Neuron (in vitro differentiated cells): ENCODE measurements around the gene GPX5.
A peak's percentile ranks its signal among the peaks of the same experiment; 100 is the strongest.

Source experiments
- H2AFZ ChIP-seq: one replicate; pipeline ENCODE4 v1.6.1; 2013; ENCODE audit warnings: low read depth, mild to moderate bottlenecking, inconsistent platforms, low read length, moderate library complexity
- H3K27me3 ChIP-seq: one replicate; pipeline ENCODE4 v1.6.1; 2013; ENCODE audit warnings: low read length; ENCODE audit not compliant: insufficient read depth
- H3K36me3 ChIP-seq: one replicate; pipeline ENCODE4 v1.6.1; 2013; ENCODE audit warnings: low read length; ENCODE audit not compliant: insufficient read depth
- H3K4me1 ChIP-seq: one replicate; pipeline ENCODE4 v1.6.1; 2013; ENCODE audit warnings: low read length; ENCODE audit not compliant: insufficient read depth
- H3K4me3 ChIP-seq: 2 replicates; pipeline ENCODE4 v1.5.1; 2013; ENCODE audit warnings: mild to moderate bottlenecking, low read length, moderate library complexity
- H3K9me3 ChIP-seq: one replicate; pipeline ENCODE4 v1.6.1; 2013; ENCODE audit warnings: low read length

The GPX5 gene

GRCh38 chr6:28525496-28526039, at the start of gene GPX5:
TSS of gene GPX5 (plus strand) at chr6:28525881. CDS start at chr6:28526014, 133 bp downstream.
- peaks cover 17% of the 10 kb centered on the region for H3K27me3 ChIP-seq
- no peak within 1 kb of the TSS for H2AFZ ChIP-seq
- no peaks in the 10 kb centered on the region for H3K4me1 ChIP-seq
- H3K4me3 ChIP-seq, result no peak within 1 kb of the TSS
- H3K9me3 ChIP-seq, result no peaks in the 10 kb centered on the region
- no peaks in the 10 kb centered on the region for H3K36me3 ChIP-seq

GRCh38 chr6:28478518-28478917, 47.2 kb upstream of the GPX5 start:
- peaks cover 20% of the 10 kb centered on the region for H3K27me3 ChIP-seq
- no peaks in the 10 kb centered on the region for H3K9me3 ChIP-seq
- no peak overlapping the region for H3K4me3 ChIP-seq

GRCh38 chr6:28480253-28480932, 45.3 kb upstream of the GPX5 start:
- Histone ChIP-seq H3K4me1 (no peaks in the 10 kb centered on the region), H3K9me3 (no peaks in the 10 kb centered on the region), H2AFZ (no peak overlapping the region), H3K4me3 (no peak overlapping the region), H3K27me3 (peaks cover 20% of the 10 kb centered on the region), H3K36me3 (no peaks in the 10 kb centered on the region)

More at GRCh38 chr6:28478518-28478917, 47.2 kb upstream of the GPX5 start:
- Histone ChIP-seq H3K4me1 (no peaks in the 10 kb centered on the region), H3K36me3 (no peaks in the 10 kb centered on the region), H2AFZ (no peak overlapping the region)

- Histone ChIP-seq H3K4me3 (no peak overlapping the region), H3K4me1 (no peaks in the 10 kb centered on the region), H3K36me3 (no peaks in the 10 kb centered on the region), H3K9me3 (no peaks in the 10 kb centered on the region), H3K27me3 (peaks cover 13% of the 10 kb centered on the region), H2AFZ (no peak overlapping the region)
These were observed 40.2 kb upstream of the GPX5 start for GRCh38 chr6:28485482-28485881.

GRCh38 chr6:28486533-28486932, 39.1 kb upstream of the GPX5 start:
- Histone ChIP-seq H2AFZ (no peak overlapping the region), H3K27me3 (peaks cover 9% of the 10 kb centered on the region), H3K4me3 (no peak overlapping the region), H3K4me1 (no peaks in the 10 kb centered on the region), H3K36me3 (no peaks in the 10 kb centered on the region), H3K9me3 (no peaks in the 10 kb centered on the region)

GRCh38 chr6:28486988-28487742, 38.5 kb upstream of the GPX5 start:
- no peak overlapping the region for H2AFZ ChIP-seq
- no peaks in the 10 kb centered on the region for H3K4me1 ChIP-seq
- no peaks in the 10 kb centered on the region for H3K9me3 ChIP-seq
- H3K27me3 ChIP-seq, result peaks cover 7% of the 10 kb centered on the region
- no peaks in the 10 kb centered on the region for H3K36me3 ChIP-seq
- no peak overlapping the region for H3K4me3 ChIP-seq

GRCh38 chr6:28488916-28489365, 36.7 kb upstream of the GPX5 start:
- peaks cover 10% of the 10 kb centered on the region for H3K27me3 ChIP-seq
- H3K4me3 ChIP-seq, result peak overlapping the region; percentile 45
- no peaks in the 10 kb centered on the region for H3K9me3 ChIP-seq
- peak overlapping the region; percentile 54 for H2AFZ ChIP-seq
- H3K36me3 ChIP-seq, result no peaks in the 10 kb centered on the region
- no peaks in the 10 kb centered on the region for H3K4me1 ChIP-seq

- peak overlapping the region; percentile 54 for H2AFZ ChIP-seq
- H3K36me3 ChIP-seq, result no peaks in the 10 kb centered on the region
- H3K4me1 ChIP-seq, result no peaks in the 10 kb centered on the region
- H3K9me3 ChIP-seq, result no peaks in the 10 kb centered on the region
- peaks cover 10% of the 10 kb centered on the region for H3K27me3 ChIP-seq
- peak overlapping the region; percentile 45 for H3K4me3 ChIP-seq
These were observed 36.1 kb upstream of the GPX5 start for GRCh38 chr6:28489366-28490204.

GRCh38 chr6:28490205-28490890, 35.3 kb upstream of the GPX5 start:
- Histone ChIP-seq H2AFZ (peak overlapping the region; percentile 54), H3K4me3 (peak overlapping the region; percentile 45), H3K9me3 (no peaks in the 10 kb centered on the region), H3K4me1 (no peaks in the 10 kb centered on the region), H3K36me3 (no peaks in the 10 kb centered on the region), H3K27me3 (peaks cover 10% of the 10 kb centered on the region)

GRCh38 chr6:28491984-28492317, 33.7 kb upstream of the GPX5 start:
- Histone ChIP-seq H3K4me3 (no peak overlapping the region), H2AFZ (no peak overlapping the region), H3K36me3 (no peaks in the 10 kb centered on the region)

GRCh38 chr6:28496099-28496779, 29.4 kb upstream of the GPX5 start:
- Histone ChIP-seq H3K9me3 (no peaks in the 10 kb centered on the region), H3K27me3 (peaks cover 3% of the 10 kb centered on the region), H3K4me1 (peaks cover 13% of the 10 kb centered on the region), H3K4me3 (no peak overlapping the region), H2AFZ (no peak overlapping the region), H3K36me3 (no peaks in the 10 kb centered on the region)

More at GRCh38 chr6:28491984-28492317, 33.7 kb upstream of the GPX5 start:
- H3K27me3 ChIP-seq, result peaks cover 10% of the 10 kb centered on the region
- H3K4me1 ChIP-seq, result no peaks in the 10 kb centered on the region
- H3K9me3 ChIP-seq, result no peaks in the 10 kb centered on the region

GRCh38 chr6:28497306-28497705, 28.4 kb upstream of the GPX5 start:
- H3K27me3 ChIP-seq, result peaks cover 2% of the 10 kb centered on the region
- H3K4me3 ChIP-seq, result no peak overlapping the region
- H3K36me3 ChIP-seq, result no peaks in the 10 kb centered on the region
- H3K9me3 ChIP-seq, result no peaks in the 10 kb centered on the region
- H2AFZ ChIP-seq, result no peak overlapping the region
- H3K4me1 ChIP-seq, result peaks cover 13% of the 10 kb centered on the region
